ENCODE results near the gene FNBP1L. TPM values are rescaled to one million over a fixed set of nuclear protein-coding genes. Genes with fewer than 3 reads are reported as not detected.

The FNBP1L gene
- total and polyA plus RNA-seq, 2 experiments from 2014 or later, result 19.1 to 22.4 TPM

DNA sequence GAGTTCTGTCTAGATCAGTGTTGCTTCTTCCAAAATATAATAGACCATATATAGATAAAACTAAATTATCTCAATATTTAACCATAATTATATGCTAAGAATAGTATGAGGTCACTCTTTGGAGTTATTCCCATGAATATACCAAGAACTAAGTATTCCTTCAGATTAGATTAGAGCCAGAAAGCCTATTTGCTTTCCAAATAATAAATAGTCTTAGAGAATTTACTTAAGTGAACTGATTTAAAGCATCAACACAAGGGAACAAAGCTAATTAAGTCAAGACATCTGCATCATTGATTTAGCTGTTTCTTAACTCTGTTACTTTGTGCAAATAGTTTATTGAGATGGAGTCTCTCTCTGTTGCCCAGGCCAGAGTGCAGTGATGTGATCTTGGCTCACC lies 35.7 kb downstream of the FNBP1L start:
- no peak overlapping the region for H2AFZ ChIP-seq
- no peaks in the 10 kb centered on the region for H3K36me3 ChIP-seq (ENCODE audit: low read depth)
- no peak overlapping the region for H3K27ac ChIP-seq
- H3K4me3 ChIP-seq, result no peak overlapping the region
- H3K9me2 ChIP-seq (ENCODE audit: insufficient read depth), result no peaks in the 10 kb centered on the region
- H4K20me1 ChIP-seq (ENCODE audit: insufficient read depth), result no peaks in the 10 kb centered on the region
- H3K9me3 ChIP-seq (ENCODE audit: low read depth), result no peaks in the 10 kb centered on the region
- H3K79me2 ChIP-seq (ENCODE audit: insufficient read depth), result peaks cover 68% of the 10 kb centered on the region
- H3K27me3 ChIP-seq (replicated peaks; ENCODE audit: insufficient read depth), result no peaks in the 10 kb centered on the region
- peaks cover 6% of the 10 kb centered on the region; the same call in 1 of the 2 replicates for H3K4me1 ChIP-seq (ENCODE audit: insufficient read depth)
- H3K9ac ChIP-seq, result no peak overlapping the region
- DNase-seq, result peak; percentile 2
- no peak overlapping the region for H3K4me2 ChIP-seq (ENCODE audit: unreplicated experiment)
- TF ChIP-seq EZH2 (IDR thresholded peaks at IDR 0.05; ENCODE audit: insufficient read depth, poor library complexity, severe bottlenecking) (no peak), EZH2phosphoT487 (IDR thresholded peaks at IDR 0.05; ENCODE audit: insufficient read depth, low read depth) (no peak)
- no peaks in the 10 kb centered on the region for H3F3A ChIP-seq (ENCODE audit: insufficient read depth)
- in situ Hi-C loops (cut with MboI), result no loop called here

DNA sequence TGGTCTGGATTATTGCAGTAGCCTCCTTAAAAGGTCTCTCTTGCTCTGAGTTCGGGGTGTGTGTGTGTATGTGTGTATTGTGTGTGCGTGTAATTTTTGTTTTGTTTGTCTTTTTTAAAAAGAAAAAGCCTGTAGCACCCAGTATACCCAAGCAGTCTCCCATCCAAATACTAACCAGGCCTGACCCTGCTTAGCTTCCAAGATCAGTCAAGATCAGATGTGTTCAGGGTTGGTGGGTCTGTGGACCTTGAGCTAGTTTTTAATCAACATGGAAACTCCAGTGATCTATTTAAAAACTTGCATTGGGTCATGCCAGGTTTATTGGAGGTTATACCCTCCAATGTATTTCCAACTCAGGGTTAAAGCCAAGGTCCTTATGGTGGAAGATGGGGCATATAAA lies 40.3 kb downstream of the FNBP1L start:
- WGBS, 2 experiments (ENCODE audit: low coverage in 1 of 2, low lambda C conversion rate in 2 of 2, missing lambda C conversion rate in 2 of 2), result 92 to 93% methylated on average over 2 of the region's 2 CpGs
- Histone ChIP-seq H3K4me1 (ENCODE audit: insufficient read depth) (peaks cover 19% of the 10 kb centered on the region), H4K20me1 (ENCODE audit: insufficient read depth) (no peaks in the 10 kb centered on the region), H3K9me3 (ENCODE audit: low read depth) (no peaks in the 10 kb centered on the region), H3K36me3 (ENCODE audit: low read depth) (no peaks in the 10 kb centered on the region), H3F3A (ENCODE audit: insufficient read depth) (no peaks in the 10 kb centered on the region), H3K79me2 (ENCODE audit: insufficient read depth) (peaks cover 81% of the 10 kb centered on the region), H3K4me3 (no peak overlapping the region), H3K4me2 (ENCODE audit: unreplicated experiment) (no peak overlapping the region), H3K27ac (no peak overlapping the region), H3K9me2 (ENCODE audit: insufficient read depth) (no peaks in the 10 kb centered on the region), H2AFZ (no peak overlapping the region), H3K9ac (no peak overlapping the region), H3K27me3 (replicated peaks; ENCODE audit: insufficient read depth) (no peaks in the 10 kb centered on the region)
- no peak for TF ChIP-seq EZH2phosphoT487 (IDR thresholded peaks at IDR 0.05; ENCODE audit: insufficient read depth, low read depth)
- no peak for TF ChIP-seq EZH2 (IDR thresholded peaks at IDR 0.05; ENCODE audit: insufficient read depth, poor library complexity, severe bottlenecking)
- DNase-seq, result no peak
- in situ Hi-C loops (cut with MboI), result no loop called here

DNA sequence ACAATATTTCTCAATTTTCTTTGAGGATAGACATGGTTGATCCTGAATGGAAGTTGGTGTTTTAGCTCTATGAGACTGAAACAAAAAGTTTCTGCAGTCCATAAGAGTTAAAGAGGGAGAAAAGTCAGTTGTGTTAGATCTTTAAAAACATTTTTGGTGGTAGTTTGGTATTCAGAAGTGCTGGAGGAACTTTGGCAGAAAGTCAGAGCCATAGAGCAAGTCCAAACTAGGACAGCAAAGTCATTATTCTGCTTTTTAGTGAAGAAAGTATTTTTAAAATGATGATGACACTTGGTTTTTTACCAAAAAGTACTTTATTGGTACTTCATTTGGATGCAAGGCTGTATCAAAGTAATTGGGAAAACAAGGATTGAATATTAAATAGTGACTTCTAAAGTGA lies 41.8 kb downstream of the FNBP1L start:
- H3K27ac ChIP-seq, result no peak overlapping the region

DNA sequence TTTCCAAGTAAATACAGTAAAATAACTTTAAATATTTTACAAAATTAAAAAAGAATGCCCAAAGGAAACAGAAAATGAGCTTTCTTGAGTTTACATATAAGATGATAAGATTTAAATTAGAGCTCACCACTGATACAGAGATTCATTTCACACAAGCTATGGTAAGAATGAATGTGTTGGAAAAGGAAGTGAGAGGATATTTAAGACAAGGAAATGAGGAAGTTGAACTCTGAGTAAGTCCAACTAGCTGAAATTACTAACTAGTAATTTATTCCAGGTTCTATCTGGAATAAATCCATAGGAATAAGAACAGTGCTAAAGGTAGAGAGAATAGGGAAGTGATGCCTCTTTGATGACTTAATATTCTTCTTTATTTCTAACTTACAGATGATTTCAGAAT lies 42.4 kb downstream of the FNBP1L start:
- no peak overlapping the region for H3K4me3 ChIP-seq
- H3K27me3 ChIP-seq (replicated peaks; ENCODE audit: insufficient read depth), result no peaks in the 10 kb centered on the region
- peaks cover 84% of the 10 kb centered on the region for H3K79me2 ChIP-seq (ENCODE audit: insufficient read depth)
- H2AFZ ChIP-seq, result no peak overlapping the region
- H3K36me3 ChIP-seq (ENCODE audit: low read depth), result no peaks in the 10 kb centered on the region
- no peak for TF ChIP-seq EZH2 (IDR thresholded peaks at IDR 0.05; ENCODE audit: insufficient read depth, poor library complexity, severe bottlenecking)
- TF ChIP-seq EZH2phosphoT487 (IDR thresholded peaks at IDR 0.05; ENCODE audit: insufficient read depth, low read depth), result no peak
- H4K20me1 ChIP-seq (ENCODE audit: insufficient read depth), result no peaks in the 10 kb centered on the region
- peak; percentile 2 for DNase-seq
- peaks cover 13% of the 10 kb centered on the region for H3K4me1 ChIP-seq (ENCODE audit: insufficient read depth)
- H3F3A ChIP-seq (ENCODE audit: insufficient read depth), result no peaks in the 10 kb centered on the region
- no peaks in the 10 kb centered on the region for H3K9me3 ChIP-seq (ENCODE audit: low read depth)
- H3K27ac ChIP-seq, result no peak overlapping the region
- no peak overlapping the region for H3K4me2 ChIP-seq (ENCODE audit: unreplicated experiment)
- in situ Hi-C loops (cut with MboI), result no loop called here
- no peaks in the 10 kb centered on the region for H3K9me2 ChIP-seq (ENCODE audit: insufficient read depth)
- H3K9ac ChIP-seq, result no peak overlapping the region

More for the DNA sequence above, 41.8 kb downstream of the FNBP1L start:
- Histone ChIP-seq H3K4me1 (ENCODE audit: insufficient read depth) (peaks cover 13% of the 10 kb centered on the region), H3K36me3 (ENCODE audit: low read depth) (no peaks in the 10 kb centered on the region), H3K9ac (no peak overlapping the region), H3F3A (ENCODE audit: insufficient read depth) (no peaks in the 10 kb centered on the region), H3K4me3 (no peak overlapping the region), H3K79me2 (ENCODE audit: insufficient read depth) (peaks cover 83% of the 10 kb centered on the region), H2AFZ (no peak overlapping the region), H4K20me1 (ENCODE audit: insufficient read depth) (no peaks in the 10 kb centered on the region), H3K27me3 (replicated peaks; ENCODE audit: insufficient read depth) (no peaks in the 10 kb centered on the region), H3K9me3 (ENCODE audit: low read depth) (no peaks in the 10 kb centered on the region), H3K4me2 (ENCODE audit: unreplicated experiment) (no peak overlapping the region), H3K9me2 (ENCODE audit: insufficient read depth) (no peaks in the 10 kb centered on the region)
- no peak for TF ChIP-seq EZH2phosphoT487 (IDR thresholded peaks at IDR 0.05; ENCODE audit: insufficient read depth, low read depth)
- in situ Hi-C loops (cut with MboI), result no loop called here
- peak; percentile 22 for DNase-seq

DNA sequence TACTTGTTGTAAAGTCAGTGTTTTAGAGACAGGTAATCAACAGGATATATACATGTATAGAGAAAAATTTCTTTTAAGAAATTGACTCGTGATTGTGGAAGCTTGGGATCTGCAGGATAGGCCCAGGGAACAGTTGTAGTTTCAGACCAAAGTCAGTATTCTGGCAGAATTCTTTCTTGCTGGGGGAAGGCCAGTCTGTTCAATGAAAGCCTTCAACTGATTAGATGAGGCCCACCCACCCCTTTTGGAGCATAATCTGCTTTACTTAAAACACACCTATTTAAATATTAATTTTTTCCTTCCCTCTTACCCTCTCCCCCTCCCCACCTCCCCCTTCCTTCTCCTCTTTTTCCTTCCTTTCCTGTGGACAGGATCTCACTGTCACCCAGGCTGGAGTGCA lies 48.0 kb downstream of the FNBP1L start:
- Histone ChIP-seq H4K20me1 (ENCODE audit: insufficient read depth) (no peaks in the 10 kb centered on the region), H3K36me3 (ENCODE audit: low read depth) (no peaks in the 10 kb centered on the region), H3K9ac (no peak overlapping the region), H3K4me3 (no peak overlapping the region), H3F3A (ENCODE audit: insufficient read depth) (no peaks in the 10 kb centered on the region), H3K79me2 (ENCODE audit: insufficient read depth) (peaks cover 66% of the 10 kb centered on the region), H3K27me3 (replicated peaks; ENCODE audit: insufficient read depth) (no peaks in the 10 kb centered on the region), H3K4me2 (ENCODE audit: unreplicated experiment) (no peak overlapping the region), H3K27ac (no peak overlapping the region), H3K9me3 (ENCODE audit: low read depth) (no peaks in the 10 kb centered on the region), H3K4me1 (ENCODE audit: insufficient read depth) (no peaks in the 10 kb centered on the region), H3K9me2 (ENCODE audit: insufficient read depth) (no peaks in the 10 kb centered on the region), H2AFZ (no peak overlapping the region)
- in situ Hi-C loops (cut with MboI), result no loop called here
- DNase-seq, result no peak
- no peak for TF ChIP-seq EZH2 (IDR thresholded peaks at IDR 0.05; ENCODE audit: insufficient read depth, poor library complexity, severe bottlenecking)
- no peak for TF ChIP-seq EZH2phosphoT487 (IDR thresholded peaks at IDR 0.05; ENCODE audit: insufficient read depth, low read depth)
- 94 to 100% methylated on average over 1 of the region's 1 CpG for WGBS, 2 experiments (ENCODE audit: low coverage in 1 of 2, low lambda C conversion rate in 2 of 2, missing lambda C conversion rate in 2 of 2)

All from GM23248 (cell line).